Activated T-helper 1 cell treated with anti-CD3 and anti-CD28 coated beads, Interleukin-12 subunit alpha, Interleukin-12 subunit beta, Interleukin-2, Interleukin-4 antibody, amounts not matched to agents 30 ng/mL and 10 ng/mL and 1 ng/mL, durations not matched to agents 14 hours and 24 hours and 36 hours (primary cell): Measurements from ENCODE around the gene MYO10. TPM values are rescaled to one million over a fixed set of nuclear protein-coding genes. Genes with fewer than 3 reads are reported as not detected.
A peak's percentile ranks its signal among the peaks of the same experiment; 100 is the strongest.
"Not testable (repeated sequence)": the region's sequence is repeated elsewhere in the genome, so short reads cannot be mapped to it uniquely, and the experiment has no call there.

Experiments used
- DNase-seq: peaks from one replicate; pipeline ENCODE4 v3.0.0; 2021; ENCODE audit warnings: low spot score
- H3K27ac Mint-ChIP-seq: one replicate; pipeline ENCODE4 v1.8.0; 2021; ENCODE audit warnings: mild to moderate bottlenecking, mixed read lengths
- H3K27me3 Mint-ChIP-seq: one replicate; pipeline ENCODE4 v1.8.0; 2022; ENCODE audit warnings: mild to moderate bottlenecking, moderate library complexity, mixed read lengths; ENCODE audit not compliant: insufficient read depth
- H3K36me3 Mint-ChIP-seq: one replicate; pipeline ENCODE4 v1.8.0; 2021; ENCODE audit warnings: low read depth, mixed read lengths
- H3K4me1 Mint-ChIP-seq: one replicate; pipeline ENCODE4 v1.8.0; 2021; ENCODE audit warnings: low read depth, mixed read lengths
- H3K4me3 Mint-ChIP-seq: one replicate; pipeline ENCODE4 v1.8.0; 2021; ENCODE audit warnings: mild to moderate bottlenecking, moderate library complexity, mixed read lengths
- H3K9me3 Mint-ChIP-seq: one replicate; pipeline ENCODE4 v1.8.0; 2021; ENCODE audit warnings: mixed read lengths
- intact Hi-C: fragments of 100-400 bp; cut with micrococcal nuclease; formaldehyde crosslinking; loops from one replicate; pipeline ENCODE4 v1.15.1; 2024
- total RNA-seq: library from RNA; stranded (reverse); gene quantifications from 2 replicates; pipeline ENCODE4 v1.2.3, GENCODE V29; 2022

The MYO10 gene
- 0.07 and 0.41 TPM in 2 replicates for total RNA-seq

- intact Hi-C loops, result loop anchor here (5.0 to 10.0 kb wide), 3 partner anchors 258 to 469 kb away; partner anchors contain the start of genes RETREG1 and ZNF622
- H3K4me1 Mint-ChIP-seq, result peaks cover 25% of the 10 kb centered on the region
These were observed at the start of gene MYO10 for GRCh38 chr5:16936150-16936988. TSS of gene MYO10 (minus strand) at chr5:16936288. CDS start at chr5:16935808, 480 bp downstream.

GRCh38 chr5:16985304-16985703 is 49.2 kb upstream of the MYO10 start:
- H3K36me3 Mint-ChIP-seq, H3K27me3 Mint-ChIP-seq, intact Hi-C loops, H3K27ac Mint-ChIP-seq, H3K4me3 Mint-ChIP-seq, H3K9me3 Mint-ChIP-seq, DNase-seq, H3K4me1 Mint-ChIP-seq: not testable (repeated sequence)

More at GRCh38 chr5:16936150-16936988, at the start of gene MYO10:
- Mint-ChIP-seq H3K27me3 (peaks cover 63% of the 10 kb centered on the region), H3K36me3 (no peaks in the 10 kb centered on the region), H3K4me3 (peak within 1 kb of the TSS; percentile 75), H3K9me3 (no peaks in the 10 kb centered on the region), H3K27ac (peak within 1 kb of the TSS; percentile 42)
- DNase-seq, result peak; percentile 13

GRCh38 chr5:16983972-16984371 is 47.9 kb upstream of the MYO10 start:
- Mint-ChIP-seq H3K36me3 (no peaks in the 10 kb centered on the region), H3K27me3 (peaks cover 1% of the 10 kb centered on the region), H3K4me3 (no peak overlapping the region), H3K9me3 (no peaks in the 10 kb centered on the region), H3K27ac (no peak overlapping the region), H3K4me1 (no peaks in the 10 kb centered on the region)
- intact Hi-C loops, result no loop called here
- no peak for DNase-seq

GRCh38 chr5:16983022-16983639 is 47.0 kb upstream of the MYO10 start:
- Mint-ChIP-seq H3K4me3 (no peak overlapping the region), H3K4me1 (no peaks in the 10 kb centered on the region), H3K27ac (no peak overlapping the region), H3K36me3 (no peaks in the 10 kb centered on the region), H3K9me3 (no peaks in the 10 kb centered on the region), H3K27me3 (peaks cover 1% of the 10 kb centered on the region)
- DNase-seq, result no peak
- intact Hi-C loops, result no loop called here

GRCh38 chr5:16981700-16982099 is 45.6 kb upstream of the MYO10 start:
- Mint-ChIP-seq H3K4me1 (no peaks in the 10 kb centered on the region), H3K9me3 (no peaks in the 10 kb centered on the region), H3K4me3 (no peak overlapping the region), H3K27me3 (peaks cover 1% of the 10 kb centered on the region), H3K27ac (no peak overlapping the region), H3K36me3 (no peaks in the 10 kb centered on the region)
- intact Hi-C loops, result no loop called here
- no peak for DNase-seq

GRCh38 chr5:16980983-16981382 is 44.9 kb upstream of the MYO10 start:
- intact Hi-C loops, result no loop called here
- H3K4me3 Mint-ChIP-seq, result no peak overlapping the region
- no peak overlapping the region for H3K27ac Mint-ChIP-seq
- H3K4me1 Mint-ChIP-seq, result no peaks in the 10 kb centered on the region
- peaks cover 1% of the 10 kb centered on the region for H3K27me3 Mint-ChIP-seq
- DNase-seq, result no peak
- no peaks in the 10 kb centered on the region for H3K9me3 Mint-ChIP-seq
- no peaks in the 10 kb centered on the region for H3K36me3 Mint-ChIP-seq

GRCh38 chr5:16978296-16978695 is 42.2 kb upstream of the MYO10 start:
- Mint-ChIP-seq H3K27me3 (peaks cover 1% of the 10 kb centered on the region), H3K4me1 (no peaks in the 10 kb centered on the region), H3K27ac (no peak overlapping the region), H3K4me3 (no peak overlapping the region), H3K9me3 (no peaks in the 10 kb centered on the region), H3K36me3 (no peaks in the 10 kb centered on the region)
- no peak for DNase-seq
- intact Hi-C loops, result no loop called here

GRCh38 chr5:16976625-16977008 is 40.5 kb upstream of the MYO10 start:
- Mint-ChIP-seq H3K27ac (no peak overlapping the region), H3K4me3 (no peak overlapping the region), H3K4me1 (no peaks in the 10 kb centered on the region), H3K36me3 (no peaks in the 10 kb centered on the region), H3K9me3 (no peaks in the 10 kb centered on the region), H3K27me3 (peaks cover under 1% of the 10 kb centered on the region)
- DNase-seq, result no peak
- intact Hi-C loops, result no loop called here

GRCh38 chr5:16975950-16976624 is 40.0 kb upstream of the MYO10 start:
- Mint-ChIP-seq H3K4me3 (no peak overlapping the region), H3K27me3 (no peaks in the 10 kb centered on the region), H3K36me3 (no peaks in the 10 kb centered on the region), H3K4me1 (no peaks in the 10 kb centered on the region), H3K9me3 (no peaks in the 10 kb centered on the region), H3K27ac (no peak overlapping the region)
- DNase-seq, result no peak
- intact Hi-C loops, result no loop called here

GRCh38 chr5:16974981-16975380 is 38.9 kb upstream of the MYO10 start:
- no peak for DNase-seq
- Mint-ChIP-seq H3K4me1 (no peaks in the 10 kb centered on the region), H3K36me3 (no peaks in the 10 kb centered on the region), H3K27ac (no peak overlapping the region), H3K4me3 (no peak overlapping the region), H3K27me3 (no peaks in the 10 kb centered on the region), H3K9me3 (no peaks in the 10 kb centered on the region)
- intact Hi-C loops, result no loop called here

GRCh38 chr5:16970826-16971225 is 34.7 kb upstream of the MYO10 start:
- Mint-ChIP-seq H3K9me3 (no peaks in the 10 kb centered on the region), H3K27ac (no peak overlapping the region), H3K36me3 (no peaks in the 10 kb centered on the region), H3K27me3 (no peaks in the 10 kb centered on the region), H3K4me3 (no peak overlapping the region), H3K4me1 (no peaks in the 10 kb centered on the region)
- intact Hi-C loops, result no loop called here
- DNase-seq, result no peak

GRCh38 chr5:16970260-16970659 is 34.2 kb upstream of the MYO10 start:
- Mint-ChIP-seq H3K36me3 (no peaks in the 10 kb centered on the region), H3K4me1 (no peaks in the 10 kb centered on the region), H3K27me3 (no peaks in the 10 kb centered on the region), H3K9me3 (no peaks in the 10 kb centered on the region), H3K27ac (no peak overlapping the region), H3K4me3 (no peak overlapping the region)
- intact Hi-C loops, result no loop called here
- DNase-seq, result no peak

- no peak overlapping the region for H3K27ac Mint-ChIP-seq
- intact Hi-C loops, result no loop called here
- DNase-seq, result no peak
- H3K4me3 Mint-ChIP-seq, result no peak overlapping the region
- no peaks in the 10 kb centered on the region for H3K9me3 Mint-ChIP-seq
- no peaks in the 10 kb centered on the region for H3K27me3 Mint-ChIP-seq
- no peaks in the 10 kb centered on the region for H3K36me3 Mint-ChIP-seq
- no peaks in the 10 kb centered on the region for H3K4me1 Mint-ChIP-seq
These were observed 29.5 kb upstream of the MYO10 start for GRCh38 chr5:16965581-16965980.
